GM23248 (cell line): Measurements from ENCODE around the gene PSD4.

Experiments
- EZH2 ChIP-seq: fragments of 200-600 bp; sonication (generic); IDR thresholded peaks from 2 replicates; pipeline ENCODE4 v1.6.1; 2018; ENCODE audit warnings: antibody characterized with exemption, mild to moderate bottlenecking; ENCODE audit not compliant: insufficient read depth, poor library complexity, severe bottlenecking
- EZH2phosphoT487 ChIP-seq: fragments of 200-600 bp; sonication (generic); IDR thresholded peaks from 2 replicates; pipeline ENCODE4 v1.6.1; 2018; ENCODE audit warnings: antibody characterized with exemption, moderate library complexity, mild to moderate bottlenecking, low read depth; ENCODE audit not compliant: insufficient read depth

DNA sequence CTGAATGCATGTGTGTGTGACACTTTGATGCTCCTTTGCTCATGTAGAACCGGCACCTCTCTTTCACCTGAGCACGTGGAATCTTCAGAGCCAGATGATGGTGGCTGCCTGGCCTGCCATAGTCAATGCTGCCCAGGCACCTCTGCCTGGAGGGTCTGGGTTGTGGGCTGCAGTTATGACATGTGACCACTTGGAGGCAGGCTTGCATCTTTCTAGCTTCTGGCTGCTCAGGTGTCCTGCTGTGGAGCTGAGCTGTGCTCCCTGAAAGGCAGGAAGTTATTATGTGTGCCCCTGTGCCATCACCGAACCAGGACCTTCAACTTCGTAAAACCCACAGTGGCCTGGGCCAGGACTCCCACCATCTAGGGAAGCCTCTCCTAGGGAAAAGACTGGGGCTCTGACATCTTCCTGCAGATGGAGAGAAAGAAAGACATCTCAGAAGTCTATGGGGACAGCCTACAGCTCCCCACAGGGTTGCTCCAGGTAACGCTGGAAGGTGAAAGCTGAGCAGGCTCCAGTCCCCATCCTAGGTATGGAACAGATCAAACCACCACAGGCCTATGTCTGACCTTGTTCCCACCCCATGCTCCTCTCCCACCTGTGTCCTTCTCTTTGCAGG is 30.2 kb downstream of the PSD4 start:
- TF ChIP-seq EZH2phosphoT487 (no peak), EZH2 (no peak)
